Mucosa of stomach (tissue), 1 donor: ENCODE measurements around the gene C19orf53.
"Not testable (repeated sequence)": the region's sequence is repeated elsewhere in the genome, so short reads cannot be mapped to it uniquely, and the experiment has no call there.

Source experiments
- H3K27me3 ChIP-seq: one replicate; pipeline ENCODE4 v1.7.0; 2013; ENCODE audit warnings: mild to moderate bottlenecking, low read length; ENCODE audit not compliant: control insufficient read depth, insufficient read depth
- H3K36me3 ChIP-seq: one replicate; pipeline ENCODE4 v1.7.0; 2013; ENCODE audit warnings: low read length; ENCODE audit not compliant: control insufficient read depth, insufficient read depth
- H3K4me1 ChIP-seq: one replicate; pipeline ENCODE4 v1.7.0; 2013; ENCODE audit warnings: mild to moderate bottlenecking, low read length; ENCODE audit not compliant: control insufficient read depth, insufficient read depth
- H3K4me3 ChIP-seq: one replicate; pipeline ENCODE4 v1.7.0; 2013; ENCODE audit warnings: low read length
- H3K9ac ChIP-seq: one replicate; pipeline ENCODE4 v1.7.0; 2013; ENCODE audit warnings: mild to moderate bottlenecking, low read length, moderate library complexity
- H3K9me3 ChIP-seq: one replicate; pipeline ENCODE4 v1.7.0; 2013; ENCODE audit warnings: mild to moderate bottlenecking, low read length, moderate library complexity; ENCODE audit not compliant: control insufficient read depth
- donor health status: Pancreatic carcinoma.

The C19orf53 gene

DNA sequence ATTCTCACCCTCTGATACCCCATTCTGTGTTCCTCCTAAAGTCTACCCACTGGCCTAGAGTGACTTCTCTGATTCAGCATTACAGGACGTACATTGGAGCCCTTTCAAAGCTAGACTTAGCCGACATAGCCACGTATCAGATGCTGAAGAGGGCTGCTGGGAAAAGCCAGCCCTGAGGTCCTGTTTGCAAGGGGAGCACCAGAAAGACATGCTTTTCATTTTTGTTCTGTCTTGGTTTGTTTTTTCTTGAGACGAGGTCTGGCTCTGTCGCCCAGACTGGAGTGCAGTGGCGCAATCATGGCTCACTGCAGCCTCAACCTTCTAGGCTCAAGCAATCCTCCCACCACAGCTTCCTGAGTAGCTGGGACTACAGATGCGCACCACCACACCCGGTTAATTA, 14.7 kb downstream of the C19orf53 start:
- Histone ChIP-seq H3K36me3 (no peaks in the 10 kb centered on the region), H3K27me3 (no peaks in the 10 kb centered on the region), H3K9me3 (no peaks in the 10 kb centered on the region), H3K4me3 (no peak overlapping the region), H3K9ac (no peak overlapping the region), H3K4me1 (peaks cover 11% of the 10 kb centered on the region)

DNA sequence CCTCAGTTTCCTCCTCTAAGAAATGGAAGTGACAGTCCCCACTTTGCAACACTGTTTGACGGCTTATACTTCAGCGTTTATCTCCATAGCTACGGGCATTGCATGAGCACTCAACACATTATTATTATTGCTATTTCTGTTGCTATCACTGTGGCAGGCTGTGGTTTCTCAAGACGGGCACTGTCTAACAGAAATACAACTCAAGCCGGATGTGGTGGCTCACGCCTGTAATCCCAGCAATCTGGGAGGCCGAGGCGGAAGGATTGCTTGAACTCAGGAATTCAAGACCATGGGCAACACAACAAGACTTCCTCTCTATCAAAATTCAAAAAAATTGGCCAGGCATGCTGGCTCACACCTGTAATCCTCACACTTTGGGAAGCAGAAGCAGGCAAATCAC, 16.1 kb downstream of the C19orf53 start:
- Histone ChIP-seq H3K27me3 (no peaks in the 10 kb centered on the region), H3K9me3 (no peaks in the 10 kb centered on the region), H3K36me3 (no peaks in the 10 kb centered on the region), H3K9ac (no peak overlapping the region), H3K4me3 (no peak overlapping the region), H3K4me1 (peaks cover 8% of the 10 kb centered on the region)

DNA sequence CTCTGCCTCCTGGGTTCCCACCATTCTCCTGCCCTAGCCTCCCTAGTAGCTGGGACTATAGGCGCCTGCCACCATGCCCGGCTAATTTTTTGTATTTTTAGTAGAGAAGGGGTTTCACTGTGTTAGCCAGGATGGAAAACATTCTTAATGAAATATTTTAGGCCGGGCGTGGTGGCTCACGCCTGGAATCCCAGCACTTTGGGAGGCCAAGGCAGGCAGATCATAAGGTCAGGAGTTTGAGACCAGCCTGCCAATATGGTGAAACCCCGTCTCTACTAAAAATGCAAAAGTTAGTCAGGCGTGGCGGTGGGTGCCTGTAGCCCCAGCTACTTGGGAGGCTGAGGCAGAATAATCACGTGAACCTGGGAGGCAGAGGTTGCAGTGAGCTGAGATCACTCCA, 19.1 kb downstream of the C19orf53 start:
- not testable (repeated sequence) for H3K27me3 ChIP-seq, H3K4me3 ChIP-seq, H3K9me3 ChIP-seq, H3K9ac ChIP-seq, H3K36me3 ChIP-seq
- peaks cover 23% of the 10 kb centered on the region for H3K4me1 ChIP-seq

DNA sequence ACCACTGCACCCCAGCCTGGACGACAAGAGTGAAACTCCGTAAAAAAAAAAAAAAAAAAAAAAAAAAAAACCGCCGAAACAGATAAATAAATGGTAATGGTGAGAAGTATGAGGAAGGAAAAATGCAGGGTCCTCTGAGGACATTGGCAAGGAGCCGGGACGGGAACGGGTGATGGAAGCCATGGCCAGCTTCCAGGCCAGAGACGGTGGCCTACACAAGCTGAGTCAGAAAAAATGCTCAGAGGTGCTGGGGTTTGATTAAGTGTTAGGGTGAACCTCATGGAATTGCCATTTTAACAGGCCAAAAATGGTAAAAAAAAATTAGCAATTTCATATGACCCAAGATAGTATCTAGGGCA, 20.1 kb downstream of the C19orf53 start:
- Histone ChIP-seq H3K36me3 (no peaks in the 10 kb centered on the region), H3K9ac (peak overlapping the region; percentile 94), H3K9me3 (no peaks in the 10 kb centered on the region), H3K27me3 (no peaks in the 10 kb centered on the region), H3K4me1 (peaks cover 23% of the 10 kb centered on the region), H3K4me3 (peak overlapping the region; percentile 84)

DNA sequence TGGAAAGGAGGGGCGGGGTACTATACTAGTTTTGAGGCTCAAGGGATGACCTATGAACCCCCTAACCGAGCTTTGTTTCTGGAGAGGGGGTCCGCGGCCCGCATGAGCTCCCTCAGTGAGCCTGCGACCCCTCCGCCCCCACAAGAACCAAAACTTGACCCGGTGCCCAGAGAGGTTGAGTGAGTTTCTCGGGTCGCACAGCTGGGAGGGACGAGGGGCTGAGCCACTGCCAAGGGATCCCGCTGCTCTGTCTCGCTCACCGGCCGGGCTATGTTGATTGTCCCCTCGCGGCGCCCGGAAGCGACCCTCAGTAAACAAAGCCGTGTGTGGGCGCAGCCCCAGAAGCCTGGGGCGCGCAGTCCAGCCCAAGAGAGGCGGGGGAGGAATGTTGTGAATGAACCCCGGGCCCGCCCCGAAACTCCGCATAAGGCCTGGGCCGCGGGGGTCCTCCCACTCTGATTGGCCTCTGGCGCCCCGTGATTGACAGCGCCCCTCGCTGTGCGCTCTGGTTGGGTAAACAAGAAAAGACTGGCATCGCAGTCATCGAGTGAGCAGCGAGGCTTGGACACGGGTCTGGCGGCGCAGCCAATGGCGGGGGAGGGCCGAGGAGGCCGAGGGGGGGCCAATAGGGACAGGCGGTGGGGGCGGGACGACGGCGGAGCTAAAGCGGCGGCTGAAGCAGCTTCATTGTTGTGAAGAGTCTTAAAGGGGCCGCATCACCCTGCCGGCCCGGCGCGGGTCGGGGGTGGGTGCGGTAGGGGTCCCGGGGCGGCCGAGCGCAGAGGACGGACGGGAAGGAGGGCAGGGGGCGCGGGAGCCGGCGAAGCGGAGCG, 20.7 kb downstream of the C19orf53 start, which contains the start of gene ZSWIM4:
Gene ZSWIM4 (plus strand): TSS at position 687 of the 833 bp plus-strand sequence. CDS start 206 bp downstream, outside the sequence.
- H3K36me3 ChIP-seq, result no peaks in the 10 kb centered on the region
- H3K4me3 ChIP-seq, result peak within 1 kb of the TSS; percentile 84
- H3K4me1 ChIP-seq, result peaks cover 23% of the 10 kb centered on the region
- no peaks in the 10 kb centered on the region for H3K9me3 ChIP-seq
- H3K27me3 ChIP-seq, result no peaks in the 10 kb centered on the region
- peak within 1 kb of the TSS; percentile 94 for H3K9ac ChIP-seq

DNA sequence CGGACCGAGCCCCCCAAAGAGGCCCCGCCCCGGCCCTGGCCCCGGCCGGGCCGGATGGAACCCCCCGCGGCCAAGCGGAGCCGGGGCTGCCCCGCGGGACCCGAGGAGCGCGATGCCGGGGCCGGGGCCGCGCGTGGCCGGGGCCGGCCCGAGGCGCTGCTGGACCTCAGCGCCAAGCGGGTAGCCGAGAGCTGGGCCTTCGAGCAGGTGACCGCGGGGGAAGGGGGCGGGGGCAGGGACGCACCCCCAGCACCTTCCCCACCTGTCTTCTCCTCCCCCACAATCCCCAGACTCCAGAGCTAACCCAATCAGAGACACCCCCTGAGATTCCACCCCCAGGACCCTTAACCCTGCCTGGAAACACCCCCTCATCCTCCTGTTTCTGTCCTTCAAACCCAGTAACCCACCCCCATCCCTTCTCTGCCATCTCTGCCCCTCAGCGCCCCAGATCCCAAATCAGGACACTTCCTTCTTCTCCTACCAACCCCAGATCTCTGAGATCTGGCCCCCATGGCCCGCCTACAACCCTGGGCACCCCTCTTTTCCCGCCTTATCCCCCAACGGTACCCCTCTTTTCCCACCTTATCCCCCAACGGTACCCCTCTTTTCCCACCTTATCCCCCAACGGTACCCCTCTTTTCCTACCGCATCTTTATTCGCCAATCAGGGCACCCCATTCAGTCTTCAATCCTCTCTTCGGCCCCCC, 21.5 kb downstream of the C19orf53 start:
- peaks cover 23% of the 10 kb centered on the region for H3K4me1 ChIP-seq
- H3K36me3 ChIP-seq, result no peaks in the 10 kb centered on the region
- no peak overlapping the region for H3K4me3 ChIP-seq
- H3K9me3 ChIP-seq, result no peaks in the 10 kb centered on the region
- peak overlapping the region; percentile 85 for H3K9ac ChIP-seq
- no peaks in the 10 kb centered on the region for H3K27me3 ChIP-seq

DNA sequence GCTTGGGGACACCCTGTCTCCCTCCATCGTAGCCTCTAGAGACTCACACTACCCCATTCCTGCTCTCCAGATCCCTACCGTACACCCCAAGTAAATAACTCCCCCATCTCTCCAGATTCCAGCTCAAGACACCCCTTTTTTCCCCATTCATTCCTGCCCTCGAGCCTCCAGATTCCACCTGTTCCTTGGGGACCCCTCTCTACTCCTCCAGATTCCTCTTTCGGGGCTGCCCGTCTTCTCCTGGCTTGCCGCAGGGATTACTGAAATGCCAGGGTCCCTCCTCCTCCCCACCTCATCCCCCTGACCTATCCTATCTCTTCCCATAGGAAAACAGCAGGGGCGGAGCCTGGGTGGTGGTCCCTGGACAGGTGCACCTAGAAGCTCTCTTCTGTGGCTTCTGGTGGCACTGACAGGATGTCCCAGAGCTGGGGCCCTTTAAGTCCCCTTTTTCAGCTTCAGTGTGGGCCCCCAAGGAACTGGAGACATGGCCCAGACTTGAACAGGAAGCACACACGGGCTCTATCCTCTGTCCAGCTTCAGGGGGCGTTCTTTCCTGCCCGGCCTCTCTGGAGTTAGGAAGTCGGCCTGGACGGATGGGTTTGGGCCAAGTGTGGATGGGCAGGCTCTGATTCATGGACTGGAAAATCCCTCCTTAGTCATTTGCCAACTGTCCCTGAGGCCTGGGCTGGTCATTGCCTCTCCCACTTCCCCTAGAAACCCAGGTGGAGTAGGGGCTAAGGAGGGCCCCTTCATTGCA, 22.2 kb downstream of the C19orf53 start:
- Histone ChIP-seq H3K9ac (peak overlapping the region; percentile 85), H3K4me1 (peaks cover 23% of the 10 kb centered on the region), H3K36me3 (no peaks in the 10 kb centered on the region), H3K27me3 (no peaks in the 10 kb centered on the region), H3K9me3 (no peaks in the 10 kb centered on the region), H3K4me3 (no peak overlapping the region)

DNA sequence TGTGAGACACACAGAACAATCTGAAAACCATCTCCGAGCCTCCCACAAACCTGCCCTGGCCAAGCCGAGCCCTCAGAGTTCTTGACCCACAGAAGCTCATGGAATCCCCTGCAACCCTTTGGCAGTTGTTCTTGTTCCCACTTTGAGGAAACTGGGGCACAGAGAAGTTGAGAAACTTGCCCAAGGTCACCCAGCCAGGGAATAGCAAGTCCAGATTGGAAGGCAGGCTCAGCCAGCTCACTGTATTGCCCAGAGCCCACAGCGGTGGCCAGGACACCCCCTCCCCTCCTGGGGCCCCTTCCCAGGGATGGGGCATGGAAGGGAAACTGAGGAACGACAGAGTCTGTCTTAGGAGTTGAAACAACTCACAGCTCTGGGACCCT, 22.8 kb downstream of the C19orf53 start:
- Histone ChIP-seq H3K4me1 (peaks cover 23% of the 10 kb centered on the region), H3K27me3 (no peaks in the 10 kb centered on the region), H3K9ac (peak overlapping the region; percentile 85), H3K9me3 (no peaks in the 10 kb centered on the region), H3K4me3 (no peak overlapping the region), H3K36me3 (no peaks in the 10 kb centered on the region)

DNA sequence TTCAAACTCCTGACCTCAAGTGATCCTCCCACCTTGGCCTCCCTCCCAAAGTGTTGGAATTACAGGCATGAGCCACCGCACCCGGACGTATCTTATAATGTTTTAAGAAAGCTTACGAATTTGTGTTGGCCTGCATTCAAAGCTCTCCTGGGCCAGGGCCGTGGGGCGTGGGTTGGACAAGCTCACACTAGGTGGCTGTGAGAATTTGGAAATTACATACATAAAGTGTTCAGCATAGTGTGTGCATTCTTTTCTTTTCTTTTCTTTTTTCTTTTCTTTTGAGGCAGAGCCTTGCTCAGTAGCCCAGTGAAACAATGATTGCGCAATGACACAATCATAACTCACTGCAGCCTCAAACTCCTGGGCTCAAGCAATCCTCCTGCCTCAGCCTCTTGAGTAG, 23.6 kb downstream of the C19orf53 start:
- Histone ChIP-seq H3K9me3 (no peaks in the 10 kb centered on the region), H3K36me3 (no peaks in the 10 kb centered on the region), H3K4me3 (no peak overlapping the region), H3K4me1 (peaks cover 23% of the 10 kb centered on the region), H3K27me3 (no peaks in the 10 kb centered on the region), H3K9ac (no peak overlapping the region)

DNA sequence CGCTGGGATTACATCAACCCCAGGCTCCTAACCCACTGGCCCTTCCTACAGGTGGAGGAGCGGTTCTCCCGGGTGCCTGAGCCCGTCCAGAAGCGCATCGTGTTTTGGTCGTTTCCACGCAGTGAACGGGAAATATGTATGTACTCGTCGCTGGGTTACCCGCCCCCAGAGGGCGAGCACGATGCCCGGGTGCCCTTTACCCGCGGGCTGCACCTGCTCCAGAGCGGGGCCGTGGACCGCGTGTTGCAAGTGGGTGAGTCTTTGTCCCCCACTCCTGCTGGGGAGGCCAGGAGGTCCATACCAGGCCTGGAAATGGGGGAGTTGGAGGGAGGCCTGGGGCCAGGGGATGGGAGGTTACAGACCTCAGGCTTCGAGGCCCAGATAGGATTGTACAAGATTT, 25.4 kb downstream of the C19orf53 start:
- H3K36me3 ChIP-seq, result no peaks in the 10 kb centered on the region
- no peak overlapping the region for H3K4me3 ChIP-seq
- no peaks in the 10 kb centered on the region for H3K27me3 ChIP-seq
- H3K4me1 ChIP-seq, result peaks cover 23% of the 10 kb centered on the region
- no peaks in the 10 kb centered on the region for H3K9me3 ChIP-seq
- H3K9ac ChIP-seq, result no peak overlapping the region

DNA sequence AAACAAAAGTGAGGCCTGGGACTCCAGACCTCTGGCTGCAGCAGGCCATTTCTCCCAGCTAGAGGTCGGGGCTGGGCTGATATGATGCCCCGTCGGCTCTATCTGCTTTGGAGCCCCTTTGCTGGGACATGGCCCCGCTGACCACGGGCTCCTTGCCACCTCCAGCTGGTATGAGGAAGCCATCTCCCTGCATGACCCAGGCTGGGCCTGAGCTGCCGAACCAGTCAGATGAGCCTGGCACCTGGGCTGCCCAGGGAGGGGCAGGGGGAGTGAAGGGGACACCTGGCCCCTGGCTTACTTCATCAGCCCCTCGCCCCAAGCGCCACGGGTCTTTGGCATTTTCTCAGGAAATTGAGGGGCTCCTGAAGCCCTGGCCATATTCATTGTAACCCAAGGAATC, 28.8 kb downstream of the C19orf53 start:
- Histone ChIP-seq H3K27me3 (no peaks in the 10 kb centered on the region), H3K4me3 (no peak overlapping the region), H3K36me3 (no peaks in the 10 kb centered on the region), H3K4me1 (peaks cover 5% of the 10 kb centered on the region), H3K9me3 (no peaks in the 10 kb centered on the region), H3K9ac (no peak overlapping the region)
